ENCODE results near the gene CRY1. TPM values are rescaled to one million over a fixed set of nuclear protein-coding genes. Genes with fewer than 3 reads are reported as not detected.
"Not testable (repeated sequence)": the region's sequence is repeated elsewhere in the genome, so short reads cannot be mapped to it uniquely, and the experiment has no call there.

CRY1 gene
- total RNA-seq, 4 donors from 2014 or later = 11.1 to 22.7 (median 11.7) TPM

GRCh38 chr12:107079172-107080011 is 14.0 kb downstream of the CRY1 start:
- no peak overlapping the region for H3K27ac ChIP-seq
- no peaks in the 10 kb centered on the region for H3K27me3 ChIP-seq
- ATAC-seq (no peak), DNase-seq (no peak)
- no peak for TF ChIP-seq POLR2A (IDR thresholded peaks at IDR 0.05)
- TF ChIP-seq CTCF (IDR thresholded peaks at IDR 0.05 in 4 of 5, conservative IDR thresholded peaks at IDR 0.05 in 1 of 5) = peak in 1 of 5 experiments; percentile 34
- in situ Hi-C loops (cut with MboI; ENCODE audit: low sequenced_read_pairs in 4 of 4) (loop anchor here in 1 of 4 donors (25.0 kb wide), 1 partner anchor 92 kb away; the partner anchor contains the start of gene MTERF2), intact Hi-C loops (cut with DNase I; ENCODE audit: low total_unique reads) (no loop called here)
- no peaks in the 10 kb centered on the region for H3K36me3 ChIP-seq
- H3K9me3 ChIP-seq = no peaks in the 10 kb centered on the region
- H3K4me3 ChIP-seq = no peak overlapping the region
- peaks cover 15 to 27% of the 10 kb centered on the region in 2 donors for H3K4me1 ChIP-seq

GRCh38 chr12:107073266-107073665 is 20.1 kb downstream of the CRY1 start:
- H3K9me3 ChIP-seq; H3K27me3 ChIP-seq; H3K4me1 ChIP-seq; H3K36me3 ChIP-seq; in situ Hi-C loops (cut with MboI; ENCODE audit: low sequenced_read_pairs in 4 of 4); DNase-seq; intact Hi-C loops (cut with DNase I; ENCODE audit: low total_unique reads); ATAC-seq; H3K4me3 ChIP-seq; H3K27ac ChIP-seq: not testable (repeated sequence)

GRCh38 chr12:107066691-107067090 is 26.7 kb downstream of the CRY1 start:
- intact Hi-C loops (cut with DNase I; ENCODE audit: low total_unique reads) (no loop called here), in situ Hi-C loops (cut with MboI; ENCODE audit: low sequenced_read_pairs in 4 of 4) (no loop called here)
- TF ChIP-seq POLR2A (IDR thresholded peaks at IDR 0.05) (no peak), CTCF (IDR thresholded peaks at IDR 0.05 in 4 of 5, conservative IDR thresholded peaks at IDR 0.05 in 1 of 5) (no peak)
- DNase-seq (no peak), ATAC-seq (no peak)
- no peak overlapping the region for H3K4me3 ChIP-seq
- no peak overlapping the region for H3K27ac ChIP-seq
- no peaks in the 10 kb centered on the region for H3K36me3 ChIP-seq
- no peaks in the 10 kb centered on the region for H3K9me3 ChIP-seq
- no peaks in the 10 kb centered on the region for H3K4me1 ChIP-seq
- no peaks in the 10 kb centered on the region for H3K27me3 ChIP-seq

GRCh38 chr12:107064687-107065086 is 28.7 kb downstream of the CRY1 start:
- H3K36me3 ChIP-seq = no peaks in the 10 kb centered on the region
- no peak for TF ChIP-seq CTCF (IDR thresholded peaks at IDR 0.05 in 4 of 5, conservative IDR thresholded peaks at IDR 0.05 in 1 of 5)
- TF ChIP-seq POLR2A (IDR thresholded peaks at IDR 0.05) = no peak
- no peak overlapping the region for H3K4me3 ChIP-seq
- H3K27ac ChIP-seq = no peak overlapping the region
- no peaks in the 10 kb centered on the region for H3K9me3 ChIP-seq
- no peak for ATAC-seq
- H3K27me3 ChIP-seq = no peaks in the 10 kb centered on the region
- intact Hi-C loops (cut with DNase I; ENCODE audit: low total_unique reads) (no loop called here), in situ Hi-C loops (cut with MboI; ENCODE audit: low sequenced_read_pairs in 4 of 4) (no loop called here)
- H3K4me1 ChIP-seq = no peaks in the 10 kb centered on the region
- no peak for DNase-seq

- no peak for DNase-seq
- in situ Hi-C loops (cut with MboI; ENCODE audit: low sequenced_read_pairs in 4 of 4) = no loop called here
- H3K4me3 ChIP-seq = no peak overlapping the region
Measured at GRCh38 chr12:107064243-107064642, 29.1 kb downstream of the CRY1 start.

More at GRCh38 chr12:107064243-107064642, 29.1 kb downstream of the CRY1 start:
- no peak for TF ChIP-seq POLR2A (IDR thresholded peaks at IDR 0.05)
- TF ChIP-seq CTCF (IDR thresholded peaks at IDR 0.05 in 4 of 5, conservative IDR thresholded peaks at IDR 0.05 in 1 of 5) = no peak
- no peak for ATAC-seq
- no peaks in the 10 kb centered on the region for H3K4me1 ChIP-seq
- intact Hi-C loops (cut with DNase I; ENCODE audit: low total_unique reads) = no loop called here
- H3K9me3 ChIP-seq = no peaks in the 10 kb centered on the region
- H3K27ac ChIP-seq = no peak overlapping the region
- H3K27me3 ChIP-seq = no peaks in the 10 kb centered on the region
- no peaks in the 10 kb centered on the region for H3K36me3 ChIP-seq

Data from gastrocnemius medialis (tissue), 4 donors.